CD4-positive, alpha-beta memory T cell (primary cell): Measurements from ENCODE around the gene C2orf80. TPM values are rescaled to one million over a fixed set of nuclear protein-coding genes. Genes with fewer than 3 reads are reported as not detected.
A peak's percentile ranks its signal among the peaks of the same experiment; 100 is the strongest.
"Not testable (repeated sequence)": the region's sequence is repeated elsewhere in the genome, so short reads cannot be mapped to it uniquely, and the experiment has no call there.

ENCODE experiments used
- CTCF ChIA-PET: fragments of 350-600 bp; sonication (Branson Sonifier 250); formaldehyde crosslinking; loops from one replicate; lab custom pipeline; 2021; ENCODE audit warnings: inconsistent platforms; ENCODE audit not compliant: partially characterized antibody; lab: Charles Lee
- POLR2A ChIA-PET: fragments of 350-600 bp; sonication (Branson Sonifier 250); formaldehyde crosslinking; loops from one replicate; lab custom pipeline; 2021; ENCODE audit not compliant: partially characterized antibody; lab: Charles Lee
- DNase-seq, 5 donors: peaks; one replicate each; pipeline versions ENCODE4 v3.0.0 to v3.0.0-alpha.2; 2020 to 2022; ENCODE audit warnings: mixed read lengths in 1 of 5
- H3K27ac ChIP-seq: one replicate; pipeline ENCODE4 v1.7.0; 2013; ENCODE audit warnings: low read depth, low read length
- H3K27me3 ChIP-seq: 2 replicates; pipeline ENCODE4 v1.7.0; 2013; ENCODE audit warnings: mild to moderate bottlenecking, low read length, moderate library complexity; ENCODE audit not compliant: insufficient read depth
- H3K36me3 ChIP-seq: 2 replicates; pipeline ENCODE4 v1.7.0; 2013; ENCODE audit warnings: mild to moderate bottlenecking, low read length, moderate library complexity; ENCODE audit not compliant: insufficient read depth
- H3K4me1 ChIP-seq: 2 replicates; pipeline ENCODE4 v1.7.0; 2013; ENCODE audit warnings: mild to moderate bottlenecking, low read length, moderate library complexity; ENCODE audit not compliant: insufficient read depth
- H3K4me3 ChIP-seq, 2 donors: one replicate each; pipeline ENCODE4 v1.7.0; 2013; ENCODE audit warnings: low read length in 2 of 2, mild to moderate bottlenecking in 1 of 2
- H3K9me3 ChIP-seq, 2 donors: one replicate each; pipeline ENCODE4 v1.7.0; 2013; ENCODE audit warnings: low read length in 2 of 2, control low read depth in 1 of 2; ENCODE audit not compliant: control insufficient read depth in 1 of 2
- H3K27ac Mint-ChIP-seq, 7 donors: one replicate each; pipeline ENCODE4 v1.8.0; 2020 to 2021; ENCODE audit warnings: mixed read lengths in 7 of 7, mild to moderate bottlenecking in 6 of 7, inconsistent platforms in 3 of 7, moderate library complexity in 3 of 7
- H3K27me3 Mint-ChIP-seq, 2 donors: one replicate each; pipeline ENCODE4 v1.8.0; 2020 to 2021; ENCODE audit warnings: mixed read lengths in 2 of 2
- H3K36me3 Mint-ChIP-seq, 2 donors: one replicate each; pipeline ENCODE4 v1.8.0; 2020 to 2021; ENCODE audit warnings: mixed read lengths in 2 of 2, inconsistent platforms in 1 of 2, mild to moderate bottlenecking in 1 of 2
- H3K4me1 Mint-ChIP-seq, 4 donors: one replicate each; pipeline ENCODE4 v1.8.0; 2020 to 2021; ENCODE audit warnings: mixed read lengths in 4 of 4, mild to moderate bottlenecking in 1 of 4
- H3K4me3 Mint-ChIP-seq, 8 donors: one replicate each; pipeline ENCODE4 v1.8.0; 2020 to 2021; ENCODE audit warnings: mixed read lengths in 8 of 8, mild to moderate bottlenecking in 7 of 8, moderate library complexity in 6 of 8, inconsistent platforms in 3 of 8
- H3K9me3 Mint-ChIP-seq, 8 donors: one replicate each; pipeline ENCODE4 v1.8.0; 2020 to 2021; ENCODE audit warnings: mixed read lengths in 8 of 8, mild to moderate bottlenecking in 5 of 8, inconsistent platforms in 3 of 8, moderate library complexity in 1 of 8
- intact Hi-C: fragments of 100-400 bp; cut with micrococcal nuclease; formaldehyde crosslinking; loops from one replicate; pipeline ENCODE4 v1.15.1; 2023
- polyA plus RNA-seq, 2 donors: library from polyadenylated mRNA; unstranded; fragments of 300-500 nt; fragmentation: Illumina TruSeq; gene quantifications; one replicate each; pipeline ENCODE4 v1.2.3, GENCODE V29; 2021
- total RNA-seq, 2 experiments: library from RNA; stranded (reverse); gene quantifications; one replicate each; pipeline ENCODE4 v1.2.3, GENCODE V29; 2021

The C2orf80 gene
- total and polyA plus RNA-seq, 4 experiments from 2014 or later = not detected

- CTCF ChIA-PET = no interaction called here
- H3K4me3 Mint-ChIP-seq = no peak overlapping the region
- no peaks in the 10 kb centered on the region for H3K36me3 Mint-ChIP-seq
- peaks cover 25 to 30% of the 10 kb centered on the region in 2 donors for H3K27me3 Mint-ChIP-seq
- DNase-seq = no peak
- no peak overlapping the region for H3K27ac Mint-ChIP-seq
- Histone ChIP-seq H3K9me3 (no peaks in the 10 kb centered on the region), H3K27me3 (peaks cover 5% of the 10 kb centered on the region), H3K27ac (no peak overlapping the region), H3K4me3 (no peak overlapping the region), H3K4me1 (no peaks in the 10 kb centered on the region), H3K36me3 (no peaks in the 10 kb centered on the region)
- peaks cover 0 to 4% (median 0%) of the 10 kb centered on the region in 8 donors for H3K9me3 Mint-ChIP-seq
- POLR2A ChIA-PET = no interaction called here
- H3K4me1 Mint-ChIP-seq = peaks cover 6 to 16% (median 8%) of the 10 kb centered on the region in 4 donors
- intact Hi-C loops = no loop called here
These were observed 64.6 kb downstream of the C2orf80 start for GRCh38 chr2:208125251-208125650.

- H3K9me3 ChIP-seq, H3K27ac Mint-ChIP-seq, DNase-seq, H3K9me3 Mint-ChIP-seq, intact Hi-C loops, H3K4me1 ChIP-seq, H3K36me3 ChIP-seq, POLR2A ChIA-PET, H3K27me3 ChIP-seq, H3K36me3 Mint-ChIP-seq, H3K4me3 ChIP-seq, H3K27ac ChIP-seq, CTCF ChIA-PET: not testable (repeated sequence)
- Mint-ChIP-seq H3K4me3 (peak within 1 kb of the TSS in 5 of 8 donors; percentile 35 to 74 (median 53)), H3K27me3 (peaks cover 28 to 29% of the 10 kb centered on the region in 2 donors), H3K4me1 (peaks cover 6 to 16% (median 8%) of the 10 kb centered on the region in 4 donors)
These were observed 65.7 kb downstream of the C2orf80 start, which contains the start of gene CRYGD for GRCh38 chr2:208124013-208124715. Gene CRYGD, minus strand, starts transcription at chr2:208124524. Its CDS starts 51 bp downstream, at chr2:208124473.

- CTCF ChIA-PET = no interaction called here
- Mint-ChIP-seq H3K9me3 (peaks cover 0 to 2% (median 0%) of the 10 kb centered on the region in 8 donors), H3K27ac (no peak overlapping the region), H3K27me3 (peaks cover 20 to 27% of the 10 kb centered on the region in 2 donors), H3K4me1 (peaks cover 6 to 16% (median 8%) of the 10 kb centered on the region in 4 donors), H3K36me3 (no peaks in the 10 kb centered on the region), H3K4me3 (no peak overlapping the region)
- intact Hi-C loops = no loop called here
- H3K4me3 ChIP-seq = no peak overlapping the region
- no peaks in the 10 kb centered on the region for H3K4me1 ChIP-seq
- no peak for DNase-seq
- POLR2A ChIA-PET = no interaction called here
- H3K36me3 ChIP-seq = no peaks in the 10 kb centered on the region
- peaks cover 5% of the 10 kb centered on the region for H3K27me3 ChIP-seq
- no peaks in the 10 kb centered on the region for H3K9me3 ChIP-seq
- no peak overlapping the region for H3K27ac ChIP-seq
These were observed 67.6 kb downstream of the C2orf80 start for GRCh38 chr2:208122248-208122647.

GRCh38 chr2:208118918-208119317, 70.9 kb downstream of the C2orf80 start:
- no peak overlapping the region for H3K4me3 ChIP-seq
- H3K27me3 Mint-ChIP-seq = peaks cover 6 to 10% of the 10 kb centered on the region in 2 donors
- H3K4me1 Mint-ChIP-seq = peaks cover 1 to 4% (median 3%) of the 10 kb centered on the region in 4 donors
- ChIA-PET POLR2A (no interaction called here), CTCF (no interaction called here)
- peaks cover 4% of the 10 kb centered on the region for H3K27me3 ChIP-seq
- no peaks in the 10 kb centered on the region for H3K9me3 Mint-ChIP-seq
- DNase-seq = no peak
- intact Hi-C loops = no loop called here
- no peak overlapping the region for H3K4me3 Mint-ChIP-seq
- H3K27ac ChIP-seq = no peak overlapping the region
- H3K4me1 ChIP-seq = no peaks in the 10 kb centered on the region
- no peaks in the 10 kb centered on the region for H3K36me3 ChIP-seq
- H3K36me3 Mint-ChIP-seq = no peaks in the 10 kb centered on the region
- no peak overlapping the region for H3K27ac Mint-ChIP-seq
- no peaks in the 10 kb centered on the region for H3K9me3 ChIP-seq

DNA sequence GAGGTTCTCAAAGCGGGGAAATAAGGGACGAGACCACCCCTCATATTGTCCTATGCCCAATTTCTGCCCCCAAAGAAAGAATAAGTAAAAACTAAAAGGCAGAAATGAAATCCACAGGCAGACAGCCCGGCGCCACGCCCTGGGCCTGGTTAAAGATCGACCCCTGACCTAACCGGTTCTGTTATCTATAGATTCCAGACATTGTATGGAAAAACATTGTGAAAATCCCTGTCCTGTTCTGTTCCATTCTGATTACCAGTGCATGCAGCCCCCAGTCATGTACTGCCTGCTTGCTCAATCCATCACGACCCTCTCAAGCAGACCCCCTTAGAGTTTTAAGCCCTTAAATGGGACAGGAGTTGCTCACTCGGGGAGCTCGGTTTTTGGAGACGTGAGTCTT, 72.4 kb downstream of the C2orf80 start:
- H3K4me1 ChIP-seq, H3K4me1 Mint-ChIP-seq, H3K27me3 Mint-ChIP-seq, H3K36me3 ChIP-seq, DNase-seq, H3K4me3 ChIP-seq, H3K27me3 ChIP-seq, H3K36me3 Mint-ChIP-seq, H3K27ac ChIP-seq, H3K4me3 Mint-ChIP-seq, CTCF ChIA-PET, intact Hi-C loops, H3K9me3 ChIP-seq, POLR2A ChIA-PET, H3K27ac Mint-ChIP-seq, H3K9me3 Mint-ChIP-seq: not testable (repeated sequence)

Other genes with a start within 250 kb of the C2orf80 start
- 10 to 100 TPM; 14.7 to 16.1 TPM for gene PLEKHM3, start 164.5 kb downstream of the C2orf80 start, total RNA-seq
- 1 to 10 TPM; 2.9 to 3.9 TPM for gene PLEKHM3, start 164.5 kb downstream of the C2orf80 start, polyA plus RNA-seq
- gene CRYGD, start 65.5 kb downstream of the C2orf80 start, total RNA-seq = not detected
- gene CRYGD, start 65.5 kb downstream of the C2orf80 start, polyA plus RNA-seq = not detected
- gene CRYGC, start 60.2 kb downstream of the C2orf80 start, total RNA-seq = not detected
- gene CRYGC, start 60.2 kb downstream of the C2orf80 start, polyA plus RNA-seq = not detected
- not detected for gene CRYGB, start 43.9 kb downstream of the C2orf80 start, total RNA-seq
- not detected for gene CRYGB, start 43.9 kb downstream of the C2orf80 start, polyA plus RNA-seq
- not detected for gene CRYGA, start 26.4 kb downstream of the C2orf80 start, total RNA-seq
- gene CRYGA, start 26.4 kb downstream of the C2orf80 start, polyA plus RNA-seq = not detected
- 10 to 100 TPM; 25.6 to 25.9 TPM for gene IDH1, start 65.0 kb upstream of the C2orf80 start, total RNA-seq
- gene IDH1, start 65.0 kb upstream of the C2orf80 start, polyA plus RNA-seq = 1 to 10 TPM; 5.9 to 6.1 TPM
- 10 to 100 TPM; 44.5 to 45.8 TPM for gene PIKFYVE, start 76.2 kb upstream of the C2orf80 start, total RNA-seq
- 1 to 10 TPM; 3.3 to 8.3 TPM for gene PIKFYVE, start 76.2 kb upstream of the C2orf80 start, polyA plus RNA-seq
- gene PTH2R, start 216.8 kb upstream of the C2orf80 start, total RNA-seq = under 1 TPM in 1 of 2 experiments, not detected in 1; 0.17 TPM
- not detected for gene PTH2R, start 216.8 kb upstream of the C2orf80 start, polyA plus RNA-seq